SW480 (cell line): Measurements from ENCODE around the gene NAP1L4.

Source experiments
- DNase-seq: peaks from one replicate; pipeline ENCODE4 v3.0.0-alpha.2; 2016; ENCODE audit warnings: low spot score

NAP1L4 gene

GRCh38 chr11:2992234-2992996 is at the start of gene NAP1L4:
Gene NAP1L4, minus strand, starts transcription at chr11:2992329. Its CDS starts 13,109 bp downstream, at chr11:2979220.
- peak; percentile 95 for DNase-seq

- DNase-seq, result no peak
These were observed 48.8 kb upstream of the NAP1L4 start for GRCh38 chr11:3040881-3041280.

- DNase-seq, result no peak
These were observed 45.8 kb upstream of the NAP1L4 start for GRCh38 chr11:3037945-3038271.

- DNase-seq, result peak; percentile 35
These were observed 45.2 kb upstream of the NAP1L4 start for GRCh38 chr11:3037040-3037944.

- DNase-seq, result no peak
These were observed 44.3 kb upstream of the NAP1L4 start for GRCh38 chr11:3036419-3036818.

GRCh38 chr11:3035333-3035732 is 43.2 kb upstream of the NAP1L4 start:
- no peak for DNase-seq

GRCh38 chr11:3030289-3031070 is 38.4 kb upstream of the NAP1L4 start:
- DNase-seq, result no peak

- no peak for DNase-seq
These were observed 36.7 kb upstream of the NAP1L4 start for GRCh38 chr11:3028813-3029212.

GRCh38 chr11:3026803-3027202 is 34.7 kb upstream of the NAP1L4 start:
- no peak for DNase-seq

GRCh38 chr11:3022982-3023381 is 30.9 kb upstream of the NAP1L4 start:
- no peak for DNase-seq

- no peak for DNase-seq
These were observed 30.3 kb upstream of the NAP1L4 start for GRCh38 chr11:3022300-3022967.

- DNase-seq, result no peak
These were observed 29.0 kb upstream of the NAP1L4 start for GRCh38 chr11:3021125-3021524.

GRCh38 chr11:3020011-3020410 is 27.9 kb upstream of the NAP1L4 start:
- DNase-seq, result no peak

GRCh38 chr11:3018596-3018995 is 26.5 kb upstream of the NAP1L4 start:
- no peak for DNase-seq

- DNase-seq, result no peak
These were observed 24.7 kb upstream of the NAP1L4 start for GRCh38 chr11:3016861-3017260.

GRCh38 chr11:3015796-3016195 is 23.7 kb upstream of the NAP1L4 start:
- DNase-seq, result no peak

- DNase-seq, result no peak
These were observed 22.8 kb upstream of the NAP1L4 start for GRCh38 chr11:3014943-3015342.

GRCh38 chr11:3014057-3014938 is 22.2 kb upstream of the NAP1L4 start:
- DNase-seq, result no peak

- DNase-seq, result no peak
These were observed 20.1 kb upstream of the NAP1L4 start for GRCh38 chr11:3011891-3012885.
